Heart right ventricle (tissue), 16 donors: ENCODE results near the gene RBM33. TPM values are rescaled to one million over a fixed set of nuclear protein-coding genes. Genes with fewer than 3 reads are reported as not detected.

ENCODE experiments used
- ATAC-seq, 8 donors: fragments of 200-7000 bp; cut with Tn5 transposase; one replicate each; pipeline ENCODE4 v1.9.1; 2020; ENCODE audit warnings: mild to moderate bottlenecking in 8 of 8, moderate library complexity in 8 of 8, moderate number of reproducible peaks in 1 of 8
- DNase-seq, 2 donors: peaks; one replicate each; pipeline ENCODE4 v3.0.0-alpha.2; 2020
- H3K27ac ChIP-seq, 10 donors: fragments of 200-600 bp; sonication (generic) in 2 of 10; one replicate each; pipeline versions ENCODE4 v1.5.0 to v1.8.0; 2020 to 2022; ENCODE audit warnings: mild to moderate bottlenecking in 3 of 10
- H3K27me3 ChIP-seq, 7 donors: fragments of 200-600 bp; one replicate each; pipeline ENCODE4 v1.8.0; 2021 to 2022; ENCODE audit warnings: mild to moderate bottlenecking in 2 of 7
- H3K36me3 ChIP-seq, 9 donors: fragments of 200-600 bp; sonication (generic) in 1 of 9; one replicate each; pipeline versions ENCODE4 v1.5.0 to v1.8.0; 2020 to 2022; ENCODE audit warnings: mild to moderate bottlenecking in 2 of 9
- H3K4me1 ChIP-seq, 9 donors: fragments of 200-600 bp; sonication (generic) in 1 of 9; one replicate each; pipeline versions ENCODE4 v1.5.0 to v1.8.0; 2020 to 2022; ENCODE audit warnings: mild to moderate bottlenecking in 4 of 9
- H3K4me3 ChIP-seq, 10 donors: fragments of 200-600 bp; sonication (generic) in 2 of 10; one replicate each; pipeline versions ENCODE4 v1.5.0 to v1.8.0; 2020 to 2022; ENCODE audit warnings: mild to moderate bottlenecking in 7 of 10, moderate library complexity in 2 of 10
- H3K9me3 ChIP-seq, 11 donors: fragments of 200-600 bp in 10 of 11; sonication (generic) in 2 of 11; one replicate each; pipeline versions ENCODE4 v1.5.0 to v1.8.0; 2013 to 2022; ENCODE audit warnings: mild to moderate bottlenecking in 2 of 11, control low read depth in 1 of 11, moderate library complexity in 1 of 11
- CTCF ChIP-seq, 9 donors: fragments of 200-600 bp; sonication (generic) in 2 of 9; IDR thresholded peaks; one replicate each; pipeline versions ENCODE4 v1.5.0 to v1.8.0; 2021 to 2022; ENCODE audit warnings: antibody characterized with exemption in 9 of 9, mild to moderate bottlenecking in 5 of 9, moderate library complexity in 1 of 9
- WGBS, 2 donors: extraction: QIAGEN DNeasy Blood & Tissue Kit; methylation state at CpG; one replicate each; pipeline ENCODE4 v1.1.7; 2013; ENCODE audit warnings: inconsistent platforms in 1 of 2; 5-methylcytosine and 5-hydroxymethylcytosine counted together
- intact Hi-C, 10 donors: fragments of 100-400 bp; cut with DNase I; formaldehyde crosslinking; loops; one replicate each; pipeline versions ENCODE4 v1.11.1 to v1.14.2; 2022
- polyA plus RNA-seq, 2 donors: library from polyadenylated mRNA; stranded (reverse); fragments of 200-250 nt; gene quantifications; one replicate each; pipeline ENCODE4 v1.2.3, GENCODE V29; 2013
- total RNA-seq, 10 donors: library from RNA; stranded (reverse); fragmentation: NEBNext Ultra II Directional in 3 of 10; extraction: Animal tissue kit (Norgen Biotek cat#: 25700) in 3 of 10; gene quantifications; one replicate each; pipeline versions ENCODE4 v1.2.1 to v1.2.4, GENCODE V29; 2021 to 2023
- donor health status: Arrhythmogenic right ventricular cardiomyopathy.
- donor health status: ischemic (EF 13 %, LVEDD 7.1; RV severe dilation, severe dysfunction).
- donor health status: healthy with polysubstance abuse.
- donor health status: DM: no; HTN: yes; CAD: no.
- donor health status: DM: no; HTN: no; CAD: no.
- donor health status: ischemic (EF 25% LVEDD 6.9; RV normal size, moderate dysfunction).
- donor health status: ischemic (EF 25% LVEDD 5.7; RV mildly dilated, moderate dysfunction).
- donor health status: healthy.
- donor health status: DM: yes; HTN: yes; CAD: no.
- donor health status: Ischemic cardiomyopathy.
- donor health status: ischemic (EF 35%, LVEDD 5.7; RV mildly dilated, moderate dysfunction).
- donor health status: nonischemic (EF 11% LVEDD 7.7; RV severe dilation, severe dysfunction).
- donor health status: DM: yes; HTN: yes; CAD: no.
- donor health status: PGD.
- donor health status: ischemic (EF 29% LVEDD 5.4; RV normal size, mild dysfunction).
- donor health status: nonischemic (EF 23%, LVEDD 6.1; RV moderate dilation, normal function).

Gene RBM33
- total and polyA plus RNA-seq, 12 donors: 9.5 to 44.6 (median 35.7) TPM

GRCh38 chr7:155620497-155620896 is 24.0 kb upstream of the RBM33 start:
- H3K36me3 ChIP-seq: no peaks in the 10 kb centered on the region
- ATAC-seq (no peak), DNase-seq (no peak)
- H3K4me3 ChIP-seq: no peak overlapping the region
- peaks cover 0 to 4% (median 0%) of the 10 kb centered on the region in 11 donors for H3K9me3 ChIP-seq
- H3K27me3 ChIP-seq: peaks cover 0 to 3% (median 0%) of the 10 kb centered on the region in 7 donors
- H3K4me1 ChIP-seq: no peaks in the 10 kb centered on the region
- no peak for TF ChIP-seq CTCF (IDR thresholded peaks at IDR 0.05)
- intact Hi-C loops: no loop called here
- 78 to 84% methylated on average over 6 of the region's 6 CpGs for WGBS, 2 donors
- no peak overlapping the region for H3K27ac ChIP-seq

- H3K4me3 ChIP-seq: no peak overlapping the region
- WGBS, 2 donors: 79 to 87% methylated on average over 10 of the region's 10 CpGs
- ATAC-seq (no peak), DNase-seq (no peak)
- no peak for TF ChIP-seq CTCF (IDR thresholded peaks at IDR 0.05)
- intact Hi-C loops: no loop called here
- H3K27ac ChIP-seq: no peak overlapping the region
- H3K4me1 ChIP-seq: no peaks in the 10 kb centered on the region
- H3K36me3 ChIP-seq: no peaks in the 10 kb centered on the region
- peaks cover 0 to 3% (median 0%) of the 10 kb centered on the region in 7 donors for H3K27me3 ChIP-seq
- H3K9me3 ChIP-seq: peaks cover 0 to 6% (median 0%) of the 10 kb centered on the region in 11 donors
These were observed 23.0 kb upstream of the RBM33 start for GRCh38 chr7:155621418-155621980.

- H3K27me3 ChIP-seq: peaks cover 0 to 3% (median 0%) of the 10 kb centered on the region in 7 donors
- peaks cover 0 to 19% (median 3%) of the 10 kb centered on the region in 11 donors for H3K9me3 ChIP-seq
- WGBS, 2 donors: 78 to 85% methylated on average over 6 of the region's 6 CpGs
- TF ChIP-seq CTCF (IDR thresholded peaks at IDR 0.05): no peak
- ATAC-seq (no peak), DNase-seq (no peak)
- intact Hi-C loops: no loop called here
- H3K4me1 ChIP-seq: no peaks in the 10 kb centered on the region
- no peaks in the 10 kb centered on the region for H3K36me3 ChIP-seq
- no peak overlapping the region for H3K4me3 ChIP-seq
- H3K27ac ChIP-seq: no peak overlapping the region
These were observed 20.0 kb upstream of the RBM33 start for GRCh38 chr7:155624412-155624811.

- no peak overlapping the region for H3K4me3 ChIP-seq
- no peak for ATAC-seq
- intact Hi-C loops: no loop called here
- no peak overlapping the region for H3K27ac ChIP-seq
- H3K9me3 ChIP-seq: peaks cover 0 to 31% (median 8%) of the 10 kb centered on the region in 11 donors
- WGBS, 2 donors: 76 to 84% methylated on average over 4 of the region's 4 CpGs
- H3K36me3 ChIP-seq: no peaks in the 10 kb centered on the region
- peaks cover 0 to 3% (median 0%) of the 10 kb centered on the region in 7 donors for H3K27me3 ChIP-seq
- TF ChIP-seq CTCF (IDR thresholded peaks at IDR 0.05): no peak
- no peak for DNase-seq
- no peaks in the 10 kb centered on the region for H3K4me1 ChIP-seq
These were observed 18.9 kb upstream of the RBM33 start for GRCh38 chr7:155625557-155625956.
